ENCODE measurements around the gene POU2F3.

DNA sequence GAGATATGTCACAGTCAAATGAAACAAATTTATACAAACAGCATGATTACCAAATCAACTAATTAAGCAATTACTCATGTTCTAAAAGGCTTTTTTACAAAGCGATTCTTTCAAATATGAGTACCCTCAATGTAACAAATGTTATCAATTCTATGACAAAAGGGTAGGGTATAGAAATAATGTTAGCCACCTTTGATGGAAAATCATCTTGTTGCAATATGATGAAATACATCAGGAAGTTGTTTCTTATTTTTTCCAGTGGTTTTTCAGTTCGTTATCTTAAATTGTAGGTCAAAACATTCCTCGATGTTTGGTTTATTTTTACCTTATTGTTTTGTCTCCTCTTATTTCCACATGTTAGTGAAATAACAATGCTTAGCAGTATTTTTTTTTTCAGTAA lies 102.7 kb downstream of the POU2F3 start:
- no peak for TF ChIP-seq POLR2A (IDR thresholded peaks at IDR 0.05)
- TF ChIP-seq, protein P1, sequence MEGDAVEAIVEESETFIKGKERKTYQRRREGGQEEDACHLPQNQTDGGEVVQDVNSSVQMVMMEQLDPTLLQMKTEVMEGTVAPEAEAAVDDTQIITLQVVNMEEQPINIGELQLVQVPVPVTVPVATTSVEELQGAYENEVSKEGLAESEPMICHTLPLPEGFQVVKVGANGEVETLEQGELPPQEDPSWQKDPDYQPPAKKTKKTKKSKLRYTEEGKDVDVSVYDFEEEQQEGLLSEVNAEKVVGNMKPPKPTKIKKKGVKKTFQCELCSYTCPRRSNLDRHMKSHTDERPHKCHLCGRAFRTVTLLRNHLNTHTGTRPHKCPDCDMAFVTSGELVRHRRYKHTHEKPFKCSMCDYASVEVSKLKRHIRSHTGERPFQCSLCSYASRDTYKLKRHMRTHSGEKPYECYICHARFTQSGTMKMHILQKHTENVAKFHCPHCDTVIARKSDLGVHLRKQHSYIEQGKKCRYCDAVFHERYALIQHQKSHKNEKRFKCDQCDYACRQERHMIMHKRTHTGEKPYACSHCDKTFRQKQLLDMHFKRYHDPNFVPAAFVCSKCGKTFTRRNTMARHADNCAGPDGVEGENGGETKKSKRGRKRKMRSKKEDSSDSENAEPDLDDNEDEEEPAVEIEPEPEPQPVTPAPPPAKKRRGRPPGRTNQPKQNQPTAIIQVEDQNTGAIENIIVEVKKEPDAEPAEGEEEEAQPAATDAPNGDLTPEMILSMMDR (IDR thresholded peaks at IDR 0.05) = no peak
